Neural cell (in vitro differentiated cells): ENCODE results near the gene GMDS.

Experiments used
- CTCF ChIP-seq: fragments of 450-650 bp; IDR thresholded peaks from 2 replicates; pipeline ENCODE4 v1.5.1; 2014; ENCODE audit warnings: antibody characterized with exemption, mild to moderate bottlenecking, moderate library complexity; ENCODE audit not compliant: poor library complexity, severe bottlenecking
- EP300 ChIP-seq: fragments of 450-650 bp; conservative IDR thresholded peaks from 2 replicates; pipeline ENCODE4 v1.6.1; 2014; ENCODE audit warnings: antibody characterized with exemption, mild to moderate bottlenecking, moderate library complexity; ENCODE audit not compliant: poor library complexity, severe bottlenecking
- EZH2 ChIP-seq: fragments of 200-600, 300-800 bp; shearing (Covaris generic), sonication (generic); IDR thresholded peaks from 2 replicates; pipeline ENCODE4 v1.6.1; 2014; ENCODE audit warnings: antibody characterized with exemption, low read length, borderline replicate concordance, mild to moderate bottlenecking; ENCODE audit not compliant: insufficient read depth, poor library complexity, severe bottlenecking
- MXI1 ChIP-seq: fragments of 450-650 bp; conservative IDR thresholded peaks from 2 replicates; pipeline ENCODE4 v1.6.1; 2014; ENCODE audit warnings: antibody characterized with exemption, mild to moderate bottlenecking; ENCODE audit not compliant: poor library complexity, severe bottlenecking
- POLR2AphosphoS5 ChIP-seq: IDR thresholded peaks from 2 replicates; pipeline ENCODE4 v1.6.1; 2012
- RAD21 ChIP-seq: fragments of 450-650 bp; conservative IDR thresholded peaks from 2 replicates; pipeline ENCODE4 v1.6.1; 2014; ENCODE audit warnings: antibody characterized with exemption, mild to moderate bottlenecking, moderate library complexity
- REST ChIP-seq: IDR thresholded peaks from 2 replicates; pipeline ENCODE4 v1.6.1; 2012; ENCODE audit warnings: borderline replicate concordance
- SMC3 ChIP-seq: fragments of 450-650 bp; conservative IDR thresholded peaks from 2 replicates; pipeline ENCODE4 v1.6.1; 2014; ENCODE audit warnings: antibody characterized with exemption, mild to moderate bottlenecking, moderate library complexity; ENCODE audit not compliant: poor library complexity
- TAF1 ChIP-seq: IDR thresholded peaks from 2 replicates; pipeline ENCODE4 v1.6.1; 2012; ENCODE audit warnings: low read depth

- TF ChIP-seq CTCF, result no peak
- no peak for TF ChIP-seq EZH2
- TF ChIP-seq POLR2AphosphoS5, result no peak
- TF ChIP-seq REST, result no peak
- no peak for TF ChIP-seq RAD21
- no peak for TF ChIP-seq TAF1
- no peak for TF ChIP-seq EP300
- no peak for TF ChIP-seq MXI1
- TF ChIP-seq SMC3, result no peak
Observed at GRCh38 chr6:2036710-2037023, 208.7 kb downstream of the GMDS start.
